Activated CD8-positive, alpha-beta T cell treated with anti-CD3 and anti-CD28 coated beads, Interleukin-2, amount 10 ng/mL, durations not matched to agents 7 days and 5 days (primary cell): ENCODE measurements around the gene ST6GALNAC6. TPM values are rescaled to one million over a fixed set of nuclear protein-coding genes. Genes with fewer than 3 reads are reported as not detected.

Experiments used
- ATAC-seq: fragments of 150-1000 bp; cut with Tn5 transposase; one replicate; pipeline ENCODE4 v1.10.0; 2021; ENCODE audit warnings: moderate library complexity
- CTCF ChIA-PET: fragments of 350-600 bp; sonication (Branson Sonifier 250); formaldehyde crosslinking; loops from one replicate; lab custom pipeline; 2021; ENCODE audit warnings: antibody characterized with exemption; lab: Charles Lee
- POLR2A ChIA-PET: fragments of 350-600 bp; sonication (Branson Sonifier 250); formaldehyde crosslinking; loops from one replicate; lab custom pipeline; 2021; ENCODE audit warnings: antibody characterized with exemption; lab: Charles Lee
- DNase-seq: peaks from one replicate; pipeline ENCODE4 v3.0.0-alpha.2; 2020
- H3K27ac Mint-ChIP-seq: one replicate; pipeline ENCODE4 v1.8.0; 2021; ENCODE audit warnings: mild to moderate bottlenecking, mixed read lengths
- H3K27me3 Mint-ChIP-seq: one replicate; pipeline ENCODE4 v1.8.0; 2021; ENCODE audit warnings: low read depth, mixed read lengths
- H3K36me3 Mint-ChIP-seq: one replicate; pipeline ENCODE4 v1.8.0; 2021; ENCODE audit warnings: low read depth, mixed read lengths
- H3K4me1 Mint-ChIP-seq: one replicate; pipeline ENCODE4 v1.8.0; 2021; ENCODE audit warnings: low read depth, mixed read lengths
- H3K4me3 Mint-ChIP-seq: one replicate; pipeline ENCODE4 v1.8.0; 2021; ENCODE audit warnings: mild to moderate bottlenecking, mixed read lengths
- H3K9me3 Mint-ChIP-seq: one replicate; pipeline ENCODE4 v1.8.0; 2022; ENCODE audit warnings: mixed read lengths; ENCODE audit not compliant: insufficient read depth
- total RNA-seq, 2 experiments: library from RNA; stranded (reverse); gene quantifications; one replicate each; pipeline ENCODE4 v1.2.3, GENCODE V29; 2021

Gene ST6GALNAC6
- total RNA-seq, 2 experiments from 2014 or later = 68.6 to 77.6 TPM

GRCh38 chr9:127931092-127931881, 31.9 kb upstream of the ST6GALNAC6 start:
- Mint-ChIP-seq H3K4me1 (peaks cover 71% of the 10 kb centered on the region), H3K4me3 (peak overlapping the region; percentile 64), H3K27ac (no peak overlapping the region), H3K9me3 (no peaks in the 10 kb centered on the region), H3K36me3 (peaks cover 19% of the 10 kb centered on the region), H3K27me3 (peaks cover 12% of the 10 kb centered on the region)
- ChIA-PET CTCF (interaction anchor here (1.6 to 2.8 kb wide), 3 partner anchors 10 to 187 kb away, joined by 4 to 21 read pairs (median 15); no protein-coding TSS in a partner anchor), POLR2A (interaction anchor here (0.5 kb wide), 1 partner anchor 212 kb away, joined by 3 read pairs; no protein-coding TSS in a partner anchor)
- ATAC-seq = peak; percentile 17
- peak; percentile 44 for DNase-seq

- Mint-ChIP-seq H3K9me3 (no peaks in the 10 kb centered on the region), H3K4me1 (peaks cover 66% of the 10 kb centered on the region), H3K36me3 (peaks cover 14% of the 10 kb centered on the region), H3K27me3 (peaks cover 15% of the 10 kb centered on the region), H3K27ac (no peak within 1 kb of the TSS), H3K4me3 (peak within 1 kb of the TSS; percentile 64)
- ChIA-PET POLR2A (interaction anchor here (0.8 to 1.5 kb wide), 4 partner anchors 9 to 31 kb away, joined by 3 to 4 read pairs (median 4); partner anchors contain the start of gene ST6GALNAC6), CTCF (interaction anchor here (1.2 to 2.8 kb wide), 5 partner anchors 9 to 196 kb away, joined by 4 to 21 read pairs (median 5); partner anchors contain the start of gene TOR2A)
- ATAC-seq (peak; percentile 78), DNase-seq (peak; percentile 77)
These were observed 31.1 kb upstream of the ST6GALNAC6 start, which contains the start of gene PIP5KL1 for GRCh38 chr9:127930231-127931091. TSS of gene PIP5KL1 (minus strand) at chr9:127930777. CDS start at chr9:127930752, 25 bp downstream.

GRCh38 chr9:127929625-127929979, 30.2 kb upstream of the ST6GALNAC6 start:
- Mint-ChIP-seq H3K9me3 (no peaks in the 10 kb centered on the region), H3K36me3 (peaks cover 10% of the 10 kb centered on the region), H3K27me3 (peaks cover 19% of the 10 kb centered on the region), H3K4me1 (peaks cover 59% of the 10 kb centered on the region), H3K27ac (no peak overlapping the region), H3K4me3 (peak overlapping the region; percentile 31)
- POLR2A ChIA-PET = interaction anchor here (1.1 to 2.1 kb wide), 4 partner anchors 8 to 30 kb away, joined by 3 to 8 read pairs (median 4); partner anchors contain the start of genes DPM2 and ST6GALNAC6
- CTCF ChIA-PET = interaction anchor here (1.2 to 2.8 kb wide), 5 partner anchors 8 to 195 kb away, joined by 5 to 21 read pairs (median 5); partner anchors contain the start of gene TOR2A
- DNase-seq = no peak
- no peak for ATAC-seq

GRCh38 chr9:127928676-127929624, 29.5 kb upstream of the ST6GALNAC6 start:
- H3K27ac Mint-ChIP-seq = peak overlapping the region; percentile 66
- no peak for DNase-seq
- H3K27me3 Mint-ChIP-seq = peaks cover 20% of the 10 kb centered on the region
- peaks cover 53% of the 10 kb centered on the region for H3K4me1 Mint-ChIP-seq
- no peak for ATAC-seq
- H3K9me3 Mint-ChIP-seq = no peaks in the 10 kb centered on the region
- ChIA-PET POLR2A (interaction anchor here (0.8 to 2.1 kb wide), 4 partner anchors 8 to 30 kb away, joined by 3 to 8 read pairs (median 4); partner anchors contain the start of genes DPM2 and ST6GALNAC6), CTCF (interaction anchor here (1.2 to 2.8 kb wide), 3 partner anchors 13 to 189 kb away, joined by 5 to 21 read pairs (median 5); no protein-coding TSS in a partner anchor)
- H3K36me3 Mint-ChIP-seq = peaks cover 5% of the 10 kb centered on the region
- peak overlapping the region; percentile 25 for H3K4me3 Mint-ChIP-seq

GRCh38 chr9:127927988-127928675, 28.7 kb upstream of the ST6GALNAC6 start:
- Mint-ChIP-seq H3K4me3 (peak overlapping the region; percentile 25), H3K9me3 (no peaks in the 10 kb centered on the region), H3K27me3 (peaks cover 20% of the 10 kb centered on the region), H3K27ac (no peak overlapping the region), H3K36me3 (peaks cover 4% of the 10 kb centered on the region), H3K4me1 (peaks cover 51% of the 10 kb centered on the region)
- ATAC-seq = no peak
- ChIA-PET POLR2A (interaction anchor here (0.8 to 2.1 kb wide), 2 partner anchors 9 to 12 kb away, joined by 3 to 8 read pairs; partner anchors contain the start of gene DPM2), CTCF (interaction anchor here (1.2 to 2.8 kb wide), 2 partner anchors 106 to 190 kb away, joined by 5 to 21 read pairs; no protein-coding TSS in a partner anchor)
- no peak for DNase-seq

GRCh38 chr9:127927201-127927987, 28.0 kb upstream of the ST6GALNAC6 start:
- peak; percentile 22 for ATAC-seq
- H3K4me1 Mint-ChIP-seq = peaks cover 48% of the 10 kb centered on the region
- H3K36me3 Mint-ChIP-seq = no peaks in the 10 kb centered on the region
- CTCF ChIA-PET = no interaction called here
- DNase-seq = peak; percentile 81
- peaks cover 20% of the 10 kb centered on the region for H3K27me3 Mint-ChIP-seq
- H3K27ac Mint-ChIP-seq = no peak overlapping the region
- H3K9me3 Mint-ChIP-seq = no peaks in the 10 kb centered on the region
- POLR2A ChIA-PET = interaction anchor here (2.1 kb wide), 1 partner anchor 10 kb away, joined by 8 read pairs; the partner anchor contains the start of gene DPM2
- peak overlapping the region; percentile 68 for H3K4me3 Mint-ChIP-seq

- DNase-seq (no peak), ATAC-seq (peak; percentile 3)
- Mint-ChIP-seq H3K9me3 (no peaks in the 10 kb centered on the region), H3K4me3 (peak overlapping the region; percentile 68), H3K27me3 (peaks cover 20% of the 10 kb centered on the region), H3K27ac (no peak overlapping the region), H3K4me1 (peaks cover 52% of the 10 kb centered on the region), H3K36me3 (no peaks in the 10 kb centered on the region)
- ChIA-PET CTCF (interaction anchor here (0.9 kb wide), 1 partner anchor 57 kb away, joined by 3 read pairs; no protein-coding TSS in a partner anchor), POLR2A (no interaction called here)
These were observed 27.4 kb upstream of the ST6GALNAC6 start for GRCh38 chr9:127926906-127927200.

- ChIA-PET CTCF (interaction anchor here (0.9 to 2.2 kb wide), 4 partner anchors 10 to 191 kb away, joined by 3 to 10 read pairs (median 4); partner anchors contain the start of genes ST6GALNAC4 and TOR2A), POLR2A (no interaction called here)
- ATAC-seq (no peak), DNase-seq (no peak)
- Mint-ChIP-seq H3K4me1 (peaks cover 54% of the 10 kb centered on the region), H3K9me3 (no peaks in the 10 kb centered on the region), H3K27ac (no peak overlapping the region), H3K4me3 (peak overlapping the region; percentile 68), H3K27me3 (peaks cover 20% of the 10 kb centered on the region), H3K36me3 (no peaks in the 10 kb centered on the region)
These were observed 26.8 kb upstream of the ST6GALNAC6 start for GRCh38 chr9:127925959-127926905.
